ENCODE measurements around the gene KIF1A.
"Not testable (repeated sequence)": the region's sequence is repeated elsewhere in the genome, so short reads cannot be mapped to it uniquely, and the experiment has no call there.

Gene KIF1A

GRCh38 chr2:240785424-240786335 lies 34.3 kb downstream of the KIF1A start:
- DNase-seq: no peak

- no peak for DNase-seq
Measured at GRCh38 chr2:240784629-240785423, 35.2 kb downstream of the KIF1A start.

- DNase-seq: no peak
Measured at GRCh38 chr2:240783819-240784621, 36.0 kb downstream of the KIF1A start.

GRCh38 chr2:240782886-240783818 lies 36.9 kb downstream of the KIF1A start:
- no peak for DNase-seq

- DNase-seq: no peak
Measured at GRCh38 chr2:240782221-240782885, 37.7 kb downstream of the KIF1A start.

- no peak for DNase-seq
Measured at GRCh38 chr2:240781471-240782220, 38.4 kb downstream of the KIF1A start.

GRCh38 chr2:240780023-240780700 lies 39.9 kb downstream of the KIF1A start:
- DNase-seq: no peak

- DNase-seq: not testable (repeated sequence)
Measured at GRCh38 chr2:240779250-240779832, 40.7 kb downstream of the KIF1A start.

GRCh38 chr2:240778426-240778825 lies 41.6 kb downstream of the KIF1A start:
- no peak for DNase-seq

- no peak for DNase-seq
Measured at GRCh38 chr2:240777456-240778212, 42.4 kb downstream of the KIF1A start.

GRCh38 chr2:240775905-240776304 lies 44.1 kb downstream of the KIF1A start:
- DNase-seq: no peak

- no peak for DNase-seq
Measured at GRCh38 chr2:240774856-240775255, 45.2 kb downstream of the KIF1A start.

GRCh38 chr2:240769096-240769495 lies 50.9 kb downstream of the KIF1A start:
- DNase-seq: no peak

- DNase-seq: no peak
Measured at GRCh38 chr2:240768216-240768615, 51.8 kb downstream of the KIF1A start.

- DNase-seq: no peak
Measured at GRCh38 chr2:240767341-240767740, 52.7 kb downstream of the KIF1A start.

GRCh38 chr2:240766072-240766471 lies 53.9 kb downstream of the KIF1A start:
- DNase-seq: no peak

- DNase-seq: no peak
Measured at GRCh38 chr2:240765007-240765406, 55.0 kb downstream of the KIF1A start.

GRCh38 chr2:240764605-240765004 lies 55.4 kb downstream of the KIF1A start:
- DNase-seq: no peak

- DNase-seq: no peak
Measured at GRCh38 chr2:240762971-240763370, 57.0 kb downstream of the KIF1A start.
